Measurements from ENCODE around the gene ATP6V1C2.

ATP6V1C2 gene

DNA sequence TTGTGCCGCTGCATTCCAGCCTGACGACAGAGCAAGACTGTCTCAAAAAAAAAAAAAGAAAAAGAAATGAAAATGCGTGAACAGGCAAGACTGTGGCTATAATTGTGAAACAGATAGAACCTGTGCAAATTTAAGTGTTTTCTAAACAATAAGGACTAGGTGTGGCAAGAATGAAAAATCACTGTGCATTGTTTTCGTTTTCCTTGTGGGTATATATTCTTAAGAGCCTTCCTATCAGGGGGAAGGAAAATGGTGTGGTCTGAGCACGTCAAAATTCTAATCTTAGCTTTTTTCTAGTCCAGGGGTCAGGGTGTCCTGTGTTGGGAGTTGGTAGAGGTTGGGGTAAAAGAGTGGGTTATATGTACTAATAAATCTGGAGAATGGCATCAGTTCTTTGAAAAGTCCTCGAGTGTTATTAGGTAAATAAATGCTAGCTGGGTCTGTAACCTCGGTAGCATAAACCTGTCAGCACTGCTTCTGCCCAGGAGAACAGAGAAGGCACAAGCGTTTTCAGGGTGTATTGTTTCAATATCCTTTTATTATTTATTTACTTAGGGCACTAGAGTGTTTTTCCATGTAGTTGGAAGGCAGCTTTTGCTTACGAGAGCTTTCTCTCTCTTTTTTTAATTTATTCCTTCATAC, 11.6 kb downstream of the ATP6V1C2 start:
- no peak for DNase-seq
- intact Hi-C loops (cut with DNase I), result no loop called here

DNA sequence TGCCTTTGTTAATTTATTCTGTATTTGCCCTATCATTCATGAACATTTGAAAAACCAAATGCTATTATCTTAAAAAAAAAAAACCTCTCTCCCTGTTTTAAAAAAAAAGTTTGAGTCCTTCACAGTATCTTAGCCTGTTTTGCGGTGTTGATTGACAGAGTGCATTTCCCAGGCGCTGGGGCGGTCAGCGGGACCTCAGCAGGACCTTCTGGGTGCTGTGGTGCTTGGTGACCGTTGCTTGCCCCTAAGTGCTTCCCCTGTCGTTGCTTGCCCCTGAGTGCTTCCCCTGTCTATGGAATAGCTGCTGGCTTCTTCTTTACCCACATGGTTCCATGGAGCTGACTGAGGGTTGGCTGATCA, 12.1 kb downstream of the ATP6V1C2 start:
- intact Hi-C loops (cut with DNase I), result no loop called here

DNA sequence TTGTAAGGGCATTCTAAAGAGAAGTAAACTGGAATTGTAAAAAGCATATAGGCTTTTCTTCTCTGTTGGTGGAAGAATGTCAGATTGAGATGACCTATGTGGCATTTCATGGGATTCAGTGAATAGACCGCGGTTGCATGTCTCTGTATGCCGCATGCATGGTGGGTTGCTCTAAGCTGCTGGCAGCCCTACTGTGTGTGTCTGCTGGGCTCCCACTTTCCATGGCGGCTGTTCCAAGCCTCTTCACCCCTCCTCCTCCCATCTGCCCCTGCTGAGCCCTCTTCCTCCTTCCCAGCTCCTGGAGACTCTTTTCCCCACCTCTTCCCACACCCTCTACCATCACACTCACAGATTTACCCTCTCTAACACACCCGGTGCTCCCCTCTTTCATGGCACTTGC, 12.6 kb downstream of the ATP6V1C2 start:
- intact Hi-C loops (cut with DNase I), result no loop called here
- DNase-seq, result no peak

More for the DNA sequence above, 12.1 kb downstream of the ATP6V1C2 start:
- peak in 1 of 10 donors; percentile 26 for DNase-seq

DNA sequence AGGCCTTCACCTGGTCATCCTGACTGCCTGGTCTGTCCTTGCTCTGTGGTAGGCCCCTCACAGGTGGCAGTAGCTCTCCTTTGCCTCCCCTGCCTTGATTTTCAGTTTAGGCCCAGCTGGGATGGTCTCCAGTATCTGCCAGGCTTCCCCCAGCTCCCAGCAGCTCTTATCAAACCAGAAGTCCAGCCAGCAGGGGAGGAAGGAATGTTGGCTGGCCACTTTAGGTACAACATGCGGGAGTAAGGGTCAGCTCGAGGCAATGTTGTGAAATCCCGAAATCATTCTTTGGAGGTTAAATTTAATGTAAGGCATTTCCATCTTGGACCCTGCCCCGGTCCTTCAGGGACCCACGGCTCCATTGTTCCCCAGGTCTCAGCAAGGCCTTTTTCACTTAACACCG, 16.8 kb downstream of the ATP6V1C2 start:
- intact Hi-C loops (cut with DNase I), result no loop called here
- DNase-seq, result no peak

DNA sequence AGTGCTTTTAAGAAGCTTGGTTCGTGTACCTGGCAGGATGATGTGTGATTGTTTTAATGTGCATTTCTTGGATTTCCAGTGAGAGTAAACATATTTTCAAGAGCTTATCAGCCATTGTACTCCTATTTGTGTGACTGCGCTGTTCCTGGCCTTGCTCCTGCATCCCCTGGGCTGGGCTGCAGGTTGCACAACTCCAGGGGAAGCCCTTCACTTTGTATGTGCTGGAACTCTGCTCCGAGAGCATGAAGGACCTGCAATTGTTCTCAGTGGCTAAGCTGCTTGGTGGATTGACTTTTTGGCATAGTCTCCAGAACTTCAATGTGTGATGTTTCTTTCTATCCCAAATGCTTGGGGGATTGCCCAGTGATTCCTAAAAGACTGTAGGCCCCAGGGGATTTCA, 18.8 kb downstream of the ATP6V1C2 start:
- intact Hi-C loops (cut with DNase I), result no loop called here
- no peak for DNase-seq

DNA sequence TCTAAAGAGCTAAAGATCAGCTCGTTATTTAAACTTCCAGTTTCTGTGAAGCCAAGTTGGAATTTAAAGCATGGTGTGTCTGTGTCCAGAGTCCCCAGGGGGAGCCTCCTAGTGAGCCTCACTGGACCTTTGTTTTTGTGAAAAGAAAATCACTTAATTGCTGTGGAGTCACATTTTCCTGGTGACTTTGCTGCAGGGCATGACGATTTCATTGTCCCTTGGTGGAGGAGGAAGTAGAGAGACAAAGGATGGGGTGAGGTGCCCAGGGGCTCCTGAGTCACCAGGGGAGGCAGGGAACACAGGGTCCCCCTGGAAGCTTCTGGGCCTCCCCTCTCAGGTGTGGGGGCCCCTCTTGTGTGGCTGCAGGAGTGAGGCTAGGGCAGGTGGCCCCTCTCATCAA, 19.7 kb downstream of the ATP6V1C2 start:
- intact Hi-C loops (cut with DNase I), result no loop called here
- DNase-seq, result no peak

DNA sequence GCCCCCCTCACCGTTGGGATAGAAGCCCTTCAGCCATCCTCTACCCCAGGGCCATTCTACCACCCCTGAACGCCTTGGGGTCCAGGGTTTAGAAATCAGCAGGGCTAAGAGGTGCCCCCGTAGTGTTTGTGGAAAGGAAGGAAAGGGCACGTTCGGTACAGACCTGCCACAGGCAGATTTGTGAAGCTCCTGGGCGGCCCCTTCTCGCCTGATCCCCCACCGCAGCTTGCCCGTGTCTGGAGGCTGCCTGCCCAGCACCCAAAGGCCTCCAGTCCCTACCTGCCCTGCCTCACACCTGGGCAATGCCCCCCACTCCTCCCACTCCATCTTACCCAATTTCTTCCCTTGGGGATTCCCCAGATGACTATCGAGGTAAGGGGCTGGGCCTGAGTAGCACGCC, 21.2 kb downstream of the ATP6V1C2 start:
- peak in 1 of 10 donors; percentile 57 for DNase-seq
- intact Hi-C loops (cut with DNase I), result no loop called here

DNA sequence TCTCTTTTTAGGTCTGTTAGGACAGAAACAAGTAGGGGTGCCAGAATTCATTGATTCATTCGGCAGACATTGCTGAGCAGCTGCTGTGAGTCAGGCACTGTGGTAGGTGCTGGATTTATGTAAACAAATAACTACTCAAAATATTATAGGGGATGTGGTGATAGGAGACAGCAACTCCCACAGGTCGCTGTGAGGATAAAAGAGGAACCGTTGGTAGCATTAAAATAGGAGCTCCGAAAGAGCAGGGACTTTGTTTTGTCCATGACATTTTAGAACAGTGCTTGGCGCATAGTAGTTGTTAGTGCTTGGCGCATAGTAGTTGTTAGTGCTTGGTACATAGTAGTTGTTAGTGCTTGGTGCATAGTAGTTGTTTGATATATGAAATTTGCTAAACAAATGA, 29.2 kb downstream of the ATP6V1C2 start:
- intact Hi-C loops (cut with DNase I), result no loop called here
- no peak for DNase-seq

DNA sequence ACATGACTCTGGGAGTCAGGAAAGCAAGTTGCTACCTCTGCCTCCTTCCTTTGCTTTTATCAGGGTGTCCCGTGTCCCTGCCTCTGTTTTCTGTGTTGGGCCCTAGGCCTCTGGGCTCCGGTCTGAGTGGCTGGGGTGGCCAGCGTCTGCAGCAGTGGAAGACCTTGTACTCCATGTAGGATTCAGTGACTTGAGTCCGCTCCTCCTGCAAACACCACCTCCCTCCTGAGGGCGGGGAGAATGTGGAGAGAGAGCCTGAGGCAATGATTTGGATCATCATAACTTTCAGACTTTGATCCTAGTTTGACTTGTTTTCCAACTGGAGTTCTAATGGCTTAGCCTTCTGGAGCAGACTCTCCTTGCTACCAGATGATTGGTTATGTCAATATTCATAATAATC, 30.8 kb downstream of the ATP6V1C2 start:
- DNase-seq, result peak in 1 of 10 donors; percentile 52
- intact Hi-C loops (cut with DNase I), result no loop called here

DNA sequence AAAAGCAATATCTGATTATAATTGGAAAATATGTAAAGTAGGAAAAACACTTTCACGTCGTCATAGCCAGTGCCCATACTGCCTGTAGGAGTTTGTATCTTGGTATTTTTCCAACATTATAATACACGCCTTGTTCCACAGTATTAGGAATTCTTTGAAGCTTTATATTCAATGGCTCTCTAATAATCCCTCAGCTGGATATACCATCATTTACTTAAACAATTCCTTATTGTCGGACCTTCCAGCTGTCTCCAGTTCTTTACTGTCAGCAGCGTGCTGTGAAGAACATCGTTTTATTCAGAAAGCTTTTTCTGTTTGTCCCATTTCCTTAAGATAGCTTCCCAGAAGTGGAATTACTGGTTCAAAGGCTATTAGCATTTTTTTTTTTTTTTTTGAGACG, 31.7 kb downstream of the ATP6V1C2 start:
- intact Hi-C loops (cut with DNase I), result no loop called here
- no peak for DNase-seq

DNA sequence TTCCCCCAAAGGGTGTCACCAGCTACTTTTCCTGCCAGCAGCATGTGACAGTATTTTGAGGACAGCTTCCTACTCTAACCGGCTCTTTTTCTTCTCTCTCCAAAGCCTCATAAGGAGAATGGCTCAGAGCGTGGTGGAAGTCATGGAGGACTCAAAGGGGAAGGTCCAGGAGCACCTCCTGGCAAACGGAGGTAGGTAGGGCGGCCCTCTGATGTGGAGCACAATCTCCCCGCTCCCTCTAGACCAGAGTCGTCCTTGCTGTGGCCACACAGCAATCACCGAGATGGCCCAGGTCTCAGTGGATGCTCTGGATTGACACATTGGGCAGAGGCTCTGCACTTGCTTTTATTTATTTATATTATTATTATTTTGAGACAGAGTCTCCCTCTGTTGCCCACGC, 32.4 kb downstream of the ATP6V1C2 start:
- DNase-seq, result peak in 1 of 10 donors; percentile 49
- intact Hi-C loops (cut with DNase I), result no loop called here

DNA sequence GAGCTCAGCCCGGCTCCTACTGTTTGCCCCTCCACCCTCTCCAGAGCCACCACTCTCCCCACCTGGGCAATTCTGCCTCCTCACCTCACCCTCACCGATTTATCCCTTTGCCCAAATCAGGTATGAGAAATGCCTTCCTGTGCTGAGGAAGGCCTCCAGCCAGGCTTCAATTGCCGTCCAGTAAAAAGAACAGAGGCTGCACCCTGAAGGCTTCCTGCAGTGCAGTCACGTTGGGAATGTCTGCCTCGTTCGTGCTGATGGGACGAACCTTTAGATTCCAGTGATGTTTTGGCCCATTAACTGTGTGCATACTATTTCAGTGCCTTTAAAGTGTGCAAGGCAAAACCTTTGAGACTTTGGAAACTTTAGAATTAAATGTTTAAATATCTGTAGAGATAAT, 34.2 kb downstream of the ATP6V1C2 start:
- intact Hi-C loops (cut with DNase I), result no loop called here
- peak in 1 of 10 donors; percentile 35 for DNase-seq

DNA sequence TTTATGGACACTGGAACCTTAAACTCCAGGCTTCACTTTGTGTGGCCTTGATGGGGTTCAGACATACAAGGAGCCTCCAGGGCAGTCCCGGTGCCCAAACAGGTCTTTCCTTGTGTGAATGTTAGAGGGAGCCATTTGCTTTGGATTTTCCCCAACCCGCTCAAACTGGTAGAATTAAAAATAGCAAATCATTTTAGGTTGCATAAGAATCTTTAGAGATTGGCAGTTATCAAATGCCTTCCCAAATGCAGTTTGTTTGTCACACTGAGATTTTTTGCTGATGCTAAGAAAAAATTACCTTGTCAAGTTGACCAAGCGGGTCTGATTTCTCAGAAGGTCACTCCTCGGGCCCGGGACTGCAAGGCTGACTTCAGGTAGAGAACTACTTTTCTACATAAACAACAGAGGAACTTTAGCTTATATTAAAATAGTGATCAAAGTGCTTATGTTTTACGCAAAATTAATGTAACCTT, 36.4 kb downstream of the ATP6V1C2 start:
- intact Hi-C loops (cut with DNase I), result no loop called here
- DNase-seq, result peak in 1 of 10 donors; percentile 37

DNA sequence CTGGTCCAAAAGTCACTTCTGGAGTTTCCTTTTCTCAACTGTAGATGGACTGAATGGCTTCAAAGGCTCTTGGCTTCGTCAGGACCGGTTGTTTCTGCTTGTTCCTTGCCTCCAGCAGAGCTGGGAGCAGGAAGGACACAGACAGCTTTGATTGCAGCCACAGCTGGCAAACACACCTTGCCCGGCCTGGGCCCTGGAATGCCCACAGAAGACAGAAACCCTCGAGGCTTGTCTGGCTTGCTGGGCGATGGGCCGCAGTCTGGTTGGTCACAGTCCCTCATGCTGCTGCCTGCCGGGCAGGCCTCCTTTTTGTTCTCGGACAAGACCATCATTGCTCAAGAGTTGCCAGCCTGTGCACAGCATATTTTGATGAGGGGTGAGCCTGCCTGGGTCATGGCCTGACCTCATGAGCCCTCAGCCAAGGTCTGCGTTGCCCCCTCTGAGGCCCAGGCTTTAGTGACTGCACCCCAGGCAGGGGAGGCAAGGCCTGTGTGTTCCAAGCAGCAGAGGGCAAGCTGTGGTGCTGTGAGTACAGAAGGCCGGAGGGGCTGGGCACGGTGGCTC, 37.8 kb downstream of the ATP6V1C2 start:
- DNase-seq, result peak in 3 of 10 donors; percentile 47 to 51 (median 50)
- intact Hi-C loops (cut with DNase I), result no loop called here

DNA sequence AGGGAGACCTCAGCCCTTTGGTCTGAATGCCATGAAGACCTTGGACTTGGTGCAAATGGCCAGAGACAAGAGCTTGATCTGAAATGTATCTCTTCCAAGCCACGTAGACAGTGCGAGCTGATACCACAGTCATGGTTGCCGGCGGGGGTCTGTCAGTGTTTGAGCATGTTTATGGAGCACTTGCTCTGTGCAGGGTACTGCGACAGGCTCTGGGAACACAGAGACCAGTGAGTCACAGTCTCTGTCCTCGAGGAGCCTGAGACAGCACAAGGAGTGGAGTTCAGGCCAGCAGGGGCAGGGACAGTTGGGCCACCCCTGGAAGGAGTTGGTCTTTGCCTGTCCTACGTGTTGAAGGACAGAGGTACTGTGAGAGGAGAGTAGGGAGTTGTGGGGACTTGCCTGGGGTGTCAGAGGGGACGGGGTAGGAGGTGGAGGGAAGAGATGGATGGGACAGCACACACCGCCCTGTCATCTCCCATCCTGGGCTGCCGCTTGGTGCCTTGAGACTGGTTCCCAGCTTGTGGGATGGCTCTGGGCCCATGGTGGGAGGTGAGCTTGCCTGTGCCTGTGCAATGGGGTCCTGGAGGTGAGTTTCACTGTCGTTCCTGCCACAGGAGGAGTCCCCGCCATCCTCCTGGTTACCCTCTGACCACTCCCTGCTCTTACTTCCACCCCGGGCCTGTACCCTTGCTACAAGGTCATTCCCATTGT, 39.5 kb downstream of the ATP6V1C2 start:
- intact Hi-C loops (cut with DNase I), result no loop called here

DNA sequence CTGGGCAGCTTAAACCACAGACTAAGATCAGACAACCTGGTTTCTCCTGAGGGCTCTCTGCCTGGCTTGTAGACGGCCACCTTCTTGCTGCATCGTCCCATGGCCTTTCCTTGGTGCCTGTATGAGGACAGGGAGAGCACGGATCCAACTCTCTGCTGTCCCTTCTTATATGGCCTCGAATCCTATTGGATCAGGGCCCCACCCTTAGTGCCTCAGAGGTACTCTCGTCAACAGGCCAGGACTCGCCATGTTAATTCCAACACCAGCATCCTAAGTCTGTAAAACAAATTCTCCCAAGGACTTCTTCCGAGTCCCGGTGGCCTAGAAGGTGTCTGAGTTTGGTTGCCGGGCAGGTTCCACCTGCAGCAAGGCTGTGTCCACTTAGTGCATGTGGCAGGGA, 40.2 kb downstream of the ATP6V1C2 start:
- peak in 1 of 10 donors; percentile 69 for DNase-seq
- intact Hi-C loops (cut with DNase I), result no loop called here

More for the DNA sequence above, 39.5 kb downstream of the ATP6V1C2 start:
- peak in 2 of 10 donors; percentile 31 to 54 for DNase-seq

DNA sequence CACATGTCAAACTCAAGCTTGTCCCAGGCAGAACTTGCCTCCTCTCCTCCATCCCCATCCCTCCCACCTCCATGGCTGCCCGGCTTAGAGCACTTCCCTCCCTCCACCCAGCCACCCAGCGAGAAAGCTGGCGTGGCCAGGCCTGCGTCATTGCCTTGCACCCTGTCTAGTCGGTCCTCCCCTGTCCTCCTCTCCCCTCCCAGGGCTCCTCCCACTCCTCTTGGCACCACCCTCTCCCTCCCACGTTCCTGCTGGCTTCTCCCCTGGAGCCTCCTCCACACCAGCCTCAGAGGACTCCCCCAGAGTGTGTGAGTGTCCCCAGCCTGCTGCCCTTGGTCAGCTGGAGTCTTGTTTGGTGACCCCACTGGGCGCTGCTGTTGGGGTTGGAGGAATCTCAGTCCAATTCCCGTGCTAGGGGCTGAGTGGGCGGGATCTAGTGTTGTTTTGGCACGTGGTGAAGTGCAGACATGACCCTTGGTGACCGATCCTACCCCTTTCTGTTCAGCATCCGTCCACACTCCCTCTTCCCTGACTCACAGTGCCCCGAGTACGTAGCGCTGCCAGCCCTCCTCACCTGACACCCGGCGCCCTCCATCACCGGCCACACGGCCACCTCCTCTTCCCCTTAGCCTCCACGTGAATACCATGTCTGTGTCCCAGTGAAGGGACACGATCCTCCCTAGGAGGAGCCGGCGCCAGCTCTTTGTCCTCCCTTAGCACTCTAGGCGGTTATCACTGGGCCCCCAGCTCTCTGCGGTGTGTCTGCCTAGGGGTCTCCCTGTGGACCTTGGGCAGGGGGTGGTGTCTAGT, 41.4 kb downstream of the ATP6V1C2 start:
- peak in 3 of 10 donors; percentile 31 to 67 (median 63) for DNase-seq
- intact Hi-C loops (cut with DNase I), result no loop called here

DNA sequence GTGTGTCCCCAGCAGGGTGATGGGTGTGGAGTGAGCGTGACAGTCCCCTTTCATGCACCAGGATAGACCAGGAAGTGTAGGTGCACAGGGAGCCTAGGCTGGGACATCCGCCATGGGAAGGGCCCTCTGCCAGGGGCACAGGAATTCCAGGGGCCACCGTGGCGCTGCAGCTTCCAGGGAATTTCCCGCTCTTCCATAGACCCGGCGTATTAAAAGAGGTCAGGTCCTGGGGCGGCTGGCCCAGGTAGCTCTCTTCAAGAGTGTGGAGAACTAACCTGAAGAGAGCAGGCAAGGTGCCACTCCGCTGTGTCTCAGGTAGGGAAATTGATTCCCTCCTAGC, 42.0 kb downstream of the ATP6V1C2 start:
- intact Hi-C loops (cut with DNase I), result no loop called here
- peak in 1 of 10 donors; percentile 47 for DNase-seq

DNA sequence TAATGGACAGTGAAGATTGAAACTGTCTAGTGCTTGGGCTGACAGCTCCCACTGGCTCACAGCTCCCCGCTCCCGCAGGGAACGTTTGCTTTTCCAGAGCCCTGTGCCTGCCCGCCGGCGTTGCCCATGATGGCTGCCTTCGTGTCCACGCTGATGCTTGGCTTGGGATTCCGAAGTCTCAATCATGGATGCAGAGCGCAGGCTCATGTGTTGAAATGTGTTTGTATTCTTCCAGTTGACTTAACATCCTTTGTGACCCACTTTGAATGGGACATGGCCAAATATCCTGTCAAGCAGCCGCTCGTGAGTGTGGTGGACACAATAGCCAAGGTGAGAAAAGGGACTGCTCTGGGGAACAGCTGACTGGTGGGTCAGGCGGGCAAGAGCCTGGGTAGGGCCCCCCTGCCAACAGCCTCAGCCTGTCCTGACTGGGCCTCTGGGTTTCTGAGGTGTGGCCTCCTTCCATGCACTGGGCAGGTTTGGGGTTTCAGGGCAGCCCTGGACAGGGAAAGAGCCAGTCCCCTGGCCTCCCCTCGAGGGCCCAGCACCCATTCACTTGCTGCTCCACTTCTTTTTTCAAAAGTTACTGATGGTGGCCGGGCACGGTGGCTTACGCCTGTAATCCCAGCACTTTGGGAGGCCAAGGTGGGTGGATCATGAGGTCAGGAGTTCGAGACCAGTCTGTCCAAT, 42.8 kb downstream of the ATP6V1C2 start:
- peak in 1 of 10 donors; percentile 50 for DNase-seq
- intact Hi-C loops (cut with DNase I), result no loop called here

DNA sequence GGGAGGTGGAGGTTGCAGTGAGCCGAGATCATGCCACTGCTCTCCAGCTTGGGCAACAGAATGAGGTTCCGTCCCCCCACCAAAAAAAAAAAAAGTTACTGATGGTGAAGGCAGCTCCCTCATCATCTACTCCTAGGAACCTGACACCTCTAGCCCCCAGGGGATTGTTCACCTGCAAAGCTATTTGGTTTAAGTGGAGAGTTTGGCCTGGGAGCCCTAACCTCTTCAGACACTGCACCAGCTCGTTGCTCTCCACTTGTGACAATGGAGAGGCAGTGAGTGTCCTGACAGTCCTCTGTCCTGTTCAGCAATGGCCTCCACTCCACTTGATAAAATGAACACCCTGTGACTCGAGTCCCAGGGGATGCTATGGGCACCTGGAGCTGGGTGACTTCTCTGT, 43.5 kb downstream of the ATP6V1C2 start:
- peak in 1 of 10 donors; percentile 16 for DNase-seq
- intact Hi-C loops (cut with DNase I), result no loop called here

Measured in posterior cingulate gyrus (tissue), 11 donors.